ENCODE measurements around the gene MRPS7.

DNA sequence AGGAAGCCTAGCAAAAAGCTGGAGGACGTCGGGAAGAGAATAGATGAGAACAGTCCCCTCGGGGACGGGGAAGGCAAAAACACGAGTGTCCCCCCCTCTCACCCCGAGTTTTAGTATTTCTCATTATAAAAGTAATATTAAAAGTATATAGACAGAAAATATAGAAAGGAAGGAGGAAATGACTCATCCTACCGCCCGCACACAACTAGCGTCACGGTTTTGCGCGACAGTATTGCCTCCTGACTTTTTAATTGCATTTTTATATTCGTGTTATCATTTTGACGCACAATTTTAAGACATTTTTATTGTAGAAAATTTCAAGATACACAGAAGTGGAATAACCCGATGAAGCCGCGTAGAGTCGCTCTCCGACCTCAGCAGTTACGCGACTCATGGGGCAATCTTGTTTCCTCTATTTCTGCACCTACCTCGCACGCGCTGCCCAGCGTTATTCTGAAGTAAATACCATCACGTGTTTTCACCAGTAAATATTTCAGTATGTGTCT, 28.2 kb downstream of the MRPS7 start:
- no peak; the same call in 1 of the 2 replicates for TF ChIP-seq POLR2A (IDR thresholded peaks at IDR 0.05; ENCODE audit: low read depth, low read length)
- TF ChIP-seq SPI1 (IDR thresholded peaks at IDR 0.05; ENCODE audit: low read depth, low read length) = no peak
- TF ChIP-seq TAF1 (IDR thresholded peaks at IDR 0.05; ENCODE audit: low read depth, low read length) = no peak
- TF ChIP-seq POLR2AphosphoS5 (IDR thresholded peaks at IDR 0.05; ENCODE audit: low read depth, low read length) = no peak
- TF ChIP-seq POU2F2 (IDR thresholded peaks at IDR 0.05; ENCODE audit: low read depth, low read length) = no peak
- TF ChIP-seq PAX5 (IDR thresholded peaks at IDR 0.05; ENCODE audit: insufficient read depth, low read length, severe bottlenecking) = no peak
